HCT116 (cell line): ENCODE data around the gene ZNF180. TPM values are rescaled to one million over a fixed set of nuclear protein-coding genes. Genes with fewer than 3 reads are reported as not detected.

ENCODE experiments used
- total RNA-seq: library from RNA; stranded (reverse); gene quantifications from one replicate; pipeline ENCODE4 v1.2.1, GENCODE V29; 2021; ENCODE audit not compliant: unreplicated experiment

Gene ZNF180
- total RNA-seq, 1 experiment from 2014 or later, result 7.3 TPM

Other genes starting within 250 kb of the ZNF180 start
- 0.30 TPM for gene ZNF233, start 240.6 kb downstream of the ZNF180 start, total RNA-seq
- gene ZNF235, start 195.5 kb downstream of the ZNF180 start, total RNA-seq, result 5.7 TPM
- 3.6 TPM for gene ZNF112, start 143.8 kb downstream of the ZNF180 start, total RNA-seq
- not detected for gene ZNF285, start 98.9 kb downstream of the ZNF180 start, total RNA-seq
- gene ZNF229, start 52.0 kb downstream of the ZNF180 start, total RNA-seq, result not detected
- not detected for gene CEACAM20, start 29.2 kb upstream of the ZNF180 start, total RNA-seq
- not detected for gene IGSF23, start 113.0 kb upstream of the ZNF180 start, total RNA-seq
- 62.0 TPM for gene PVR, start 143.4 kb upstream of the ZNF180 start, total RNA-seq
- 4.0 TPM for gene CEACAM19, start 171.0 kb upstream of the ZNF180 start, total RNA-seq
- gene CEACAM16, start 198.6 kb upstream of the ZNF180 start, total RNA-seq, result not detected
- gene BCL3, start 248.2 kb upstream of the ZNF180 start, total RNA-seq, result 37.9 TPM